HG02610 (cell line): ENCODE results near the gene PIAS1.

Source experiments
- ATAC-seq: cut with Tn5 transposase; IDR thresholded peaks from one replicate; pipeline ENCODE4 v1.9.1; 2021; ENCODE audit warnings: mild to moderate bottlenecking, moderate library complexity; ENCODE audit not compliant: unreplicated experiment

The PIAS1 gene

DNA sequence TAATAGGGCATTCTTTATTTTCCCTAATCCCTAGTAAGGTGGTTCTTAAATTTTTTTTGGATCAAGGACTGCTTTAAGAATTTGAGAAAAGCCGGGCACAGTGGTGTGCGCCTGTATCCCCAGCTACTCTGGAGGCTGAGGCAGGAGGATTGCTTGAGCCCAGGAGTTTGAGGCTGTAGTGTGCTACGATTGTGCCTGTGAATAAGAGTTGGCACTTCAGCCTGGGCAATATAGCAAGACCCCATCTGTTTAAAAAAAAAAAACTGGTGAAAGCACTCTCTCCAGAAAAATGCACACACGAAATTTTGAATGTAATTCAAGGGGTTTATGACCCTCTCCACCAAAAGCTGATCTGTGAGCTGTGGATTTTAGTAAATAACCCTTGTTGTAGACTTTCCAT, 119.0 kb downstream of the PIAS1 start:
- no peak for ATAC-seq

GRCh38 chr15:68175526-68175925, 121.4 kb downstream of the PIAS1 start:
- ATAC-seq: no peak

DNA sequence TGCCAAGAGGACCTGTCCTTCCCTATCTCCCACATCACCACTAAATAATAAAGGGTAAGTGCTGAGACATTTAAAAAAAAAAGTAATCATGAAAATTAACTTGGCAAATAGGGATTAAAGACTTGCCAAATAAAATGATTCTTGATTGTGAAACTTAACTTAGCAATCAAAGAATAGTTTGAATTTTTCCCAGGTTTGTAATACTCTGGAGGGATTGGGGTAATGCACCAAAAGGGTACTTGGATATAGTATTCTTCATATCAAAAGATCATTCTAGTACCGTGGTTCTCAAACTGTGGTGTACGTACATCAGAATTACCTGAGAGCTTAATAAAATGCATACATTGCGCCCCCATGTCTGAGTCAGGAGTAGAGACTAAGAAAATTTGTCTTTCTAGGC, 122.5 kb downstream of the PIAS1 start:
- ATAC-seq: no peak

DNA sequence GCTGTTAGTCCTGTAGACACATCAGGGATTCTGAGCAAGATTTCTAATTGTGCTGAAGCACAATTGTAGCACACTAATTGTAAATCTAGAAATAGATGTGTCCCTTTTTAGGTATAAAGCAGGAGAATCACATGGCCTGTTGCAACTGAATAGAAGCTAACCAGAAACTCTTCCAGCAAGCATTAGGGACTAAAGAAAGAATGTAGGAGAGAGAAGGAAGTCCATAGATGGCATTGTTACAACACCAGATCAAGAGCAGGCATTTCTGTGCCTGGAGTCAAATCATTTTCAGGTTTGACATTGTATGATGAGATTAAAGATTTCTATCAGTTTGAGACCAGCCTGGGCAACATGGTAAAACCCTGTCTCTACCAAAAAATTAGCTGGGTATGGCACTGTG, 123.6 kb downstream of the PIAS1 start:
- ATAC-seq: no peak

GRCh38 chr15:68183616-68184315, 129.7 kb downstream of the PIAS1 start:
- ATAC-seq: no peak

DNA sequence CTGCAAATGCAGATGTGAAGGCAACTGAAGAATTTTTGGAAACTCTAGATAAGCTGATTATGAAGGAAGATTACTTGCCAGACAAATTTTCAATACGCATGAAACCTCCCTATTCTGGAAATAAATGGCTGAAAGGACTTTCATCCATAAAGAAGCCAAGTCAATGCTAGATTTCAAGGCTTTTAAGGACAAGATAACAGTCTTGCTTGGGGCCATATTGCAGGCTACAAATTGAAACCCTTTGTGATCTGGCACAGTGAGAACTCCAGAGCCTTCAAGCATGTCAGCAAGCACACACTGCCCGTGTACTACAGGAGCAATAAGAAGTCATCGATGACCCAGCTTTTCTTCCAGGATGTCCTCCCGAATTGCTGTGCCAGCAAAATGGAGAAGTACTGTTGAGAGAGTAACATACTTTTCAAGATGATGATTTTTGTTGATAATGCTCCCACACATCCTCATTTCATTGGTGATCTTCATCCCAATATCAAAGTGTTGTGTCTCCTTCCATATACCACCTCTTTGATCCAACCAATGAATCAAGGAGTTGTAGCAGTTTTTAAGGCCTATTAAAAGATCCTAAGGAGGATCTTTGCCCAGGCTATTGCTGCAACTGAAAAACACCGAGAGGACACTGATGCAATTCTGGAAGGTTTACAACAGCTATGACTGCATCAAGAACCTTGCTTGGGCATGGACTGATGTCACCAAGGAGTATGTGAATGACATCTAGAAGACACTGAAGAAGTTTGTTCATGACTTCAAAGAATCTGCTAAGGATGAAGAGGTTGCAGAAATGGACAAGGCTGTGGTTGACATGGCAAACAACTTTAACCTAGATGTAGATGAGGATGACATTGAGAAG, 130.7 kb downstream of the PIAS1 start:
- no peak for ATAC-seq

- ATAC-seq: no peak
These were observed 132.7 kb downstream of the PIAS1 start for GRCh38 chr15:68186671-68187397.

GRCh38 chr15:68187559-68187958, 133.4 kb downstream of the PIAS1 start:
- ATAC-seq: no peak

DNA sequence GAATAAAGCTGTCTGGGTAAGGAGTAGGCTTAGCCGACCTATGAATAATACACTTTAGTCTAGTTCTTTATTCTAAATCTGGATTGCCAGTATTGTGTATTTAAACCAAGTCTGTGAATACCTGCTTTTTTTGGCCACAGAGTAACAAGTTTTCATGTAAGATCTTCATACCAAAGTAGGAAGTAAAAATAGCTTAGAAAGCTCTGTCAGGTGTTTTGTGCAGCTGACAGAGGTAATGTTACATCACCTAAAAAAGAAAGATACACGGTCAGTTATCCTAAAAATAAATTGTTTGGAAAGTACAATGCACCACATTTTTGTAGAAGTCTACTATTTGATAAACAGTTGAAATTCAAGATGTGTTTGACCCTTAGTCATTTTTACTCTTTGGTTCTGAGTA, 134.5 kb downstream of the PIAS1 start:
- no peak for ATAC-seq

DNA sequence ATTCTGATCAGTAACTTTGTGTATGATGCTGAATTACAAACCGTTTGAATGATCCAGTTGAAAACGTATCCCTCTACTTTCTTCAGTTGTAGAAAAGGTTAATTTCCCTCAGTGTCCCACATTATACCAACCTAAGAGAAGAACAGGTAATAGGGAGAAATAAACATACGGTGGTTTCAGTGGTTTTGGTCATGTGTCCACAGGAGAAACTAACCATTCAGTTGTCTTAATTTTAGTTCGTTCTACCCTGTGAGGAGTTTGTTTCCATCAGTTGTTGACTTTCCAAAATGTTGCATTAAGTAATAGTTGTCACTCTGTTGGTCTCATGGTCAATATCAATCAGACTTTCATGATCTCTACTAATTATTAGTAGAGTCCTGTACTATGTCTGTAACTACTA, 135.9 kb downstream of the PIAS1 start:
- no peak for ATAC-seq

DNA sequence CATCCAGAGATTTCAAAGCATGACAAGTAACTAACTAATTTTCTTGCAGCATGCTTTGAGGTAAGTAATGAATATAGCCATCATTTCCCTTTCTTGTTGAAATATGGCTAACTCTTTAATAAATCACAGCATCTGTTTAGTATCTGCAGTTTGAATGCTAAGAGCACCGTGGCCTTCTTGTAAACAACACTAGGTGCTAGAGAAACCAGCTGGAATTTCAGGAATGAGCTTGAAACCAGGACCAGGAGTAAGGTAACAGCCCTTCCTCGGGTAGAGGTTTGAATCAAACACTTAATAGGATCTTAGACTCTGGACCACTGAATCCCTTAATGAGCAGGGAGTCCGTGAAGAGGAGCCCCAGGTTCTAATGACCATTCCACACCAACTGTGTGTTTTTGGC, 137.4 kb downstream of the PIAS1 start:
- ATAC-seq: no peak

- ATAC-seq: no peak
These were observed 138.0 kb downstream of the PIAS1 start for GRCh38 chr15:68192117-68192516.

DNA sequence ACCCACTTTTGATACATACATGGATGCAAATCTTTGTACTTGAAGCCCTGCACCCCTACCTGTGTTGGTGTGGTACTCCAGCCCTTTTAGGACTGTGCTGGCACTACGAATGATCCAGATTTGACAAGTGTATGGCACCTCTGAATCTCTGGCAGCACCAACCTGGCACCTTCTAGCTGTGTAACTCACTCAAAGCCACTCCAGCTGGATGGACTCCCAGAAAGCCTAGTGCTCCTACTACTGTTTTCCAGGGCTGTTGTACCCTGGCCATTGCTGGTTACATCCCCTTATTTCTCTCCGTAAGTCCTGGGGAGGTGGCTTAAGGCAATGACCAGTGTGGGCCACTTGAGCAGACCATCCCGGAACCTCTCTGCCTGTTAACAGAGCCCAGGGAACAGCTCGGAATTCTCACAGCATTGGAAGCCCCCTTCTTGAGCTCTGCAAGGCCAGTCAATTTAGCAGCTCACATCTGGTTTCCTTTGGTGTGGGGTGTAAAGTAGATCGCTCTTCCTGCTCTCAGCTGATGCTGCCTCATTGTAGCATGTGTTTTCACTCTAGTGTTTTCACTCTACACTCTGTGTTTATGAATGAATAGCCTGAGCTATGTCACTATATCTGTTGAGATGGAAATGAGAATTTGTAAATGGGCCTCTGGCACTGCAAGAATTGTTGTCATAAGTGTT, 138.8 kb downstream of the PIAS1 start:
- no peak for ATAC-seq

DNA sequence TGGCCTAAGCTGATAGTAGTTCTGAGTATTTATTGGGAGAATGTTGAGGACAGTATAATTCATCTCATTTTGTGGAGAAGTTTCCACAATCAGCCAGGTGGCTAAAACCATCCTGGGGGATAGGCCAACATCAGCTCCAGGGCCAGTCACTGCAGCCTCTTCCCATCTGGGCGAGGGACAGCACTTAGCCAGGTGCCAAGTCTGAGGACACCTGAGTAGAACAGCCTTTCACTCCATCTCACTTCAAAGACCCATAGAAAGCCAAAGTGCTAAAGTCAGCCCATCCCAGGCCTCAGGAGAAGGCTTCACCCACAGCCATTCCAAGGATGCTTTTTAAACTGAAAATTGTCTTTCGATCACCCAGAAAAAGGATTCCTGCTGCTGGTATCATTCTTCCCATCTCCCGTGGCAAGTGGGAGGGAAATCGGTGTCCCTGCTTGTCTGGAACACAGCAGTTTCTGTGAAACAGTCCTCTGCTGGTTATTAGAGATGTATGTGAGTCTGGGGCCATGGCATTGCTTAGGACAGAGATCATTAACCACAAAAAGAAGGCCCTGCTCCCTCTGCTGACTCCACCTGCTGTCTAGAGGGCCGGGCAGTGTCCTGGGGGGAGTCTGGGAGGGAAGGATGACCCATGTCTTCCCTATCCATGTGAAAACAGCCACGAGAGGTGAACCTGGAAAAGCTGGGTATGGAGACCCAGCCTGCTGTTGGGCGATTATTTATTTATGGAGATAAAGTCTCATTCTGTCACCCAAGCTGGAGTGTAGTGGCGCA, 141.4 kb downstream of the PIAS1 start:
- no peak for ATAC-seq

- ATAC-seq: no peak
These were observed 142.5 kb downstream of the PIAS1 start for GRCh38 chr15:68196445-68197169.

DNA sequence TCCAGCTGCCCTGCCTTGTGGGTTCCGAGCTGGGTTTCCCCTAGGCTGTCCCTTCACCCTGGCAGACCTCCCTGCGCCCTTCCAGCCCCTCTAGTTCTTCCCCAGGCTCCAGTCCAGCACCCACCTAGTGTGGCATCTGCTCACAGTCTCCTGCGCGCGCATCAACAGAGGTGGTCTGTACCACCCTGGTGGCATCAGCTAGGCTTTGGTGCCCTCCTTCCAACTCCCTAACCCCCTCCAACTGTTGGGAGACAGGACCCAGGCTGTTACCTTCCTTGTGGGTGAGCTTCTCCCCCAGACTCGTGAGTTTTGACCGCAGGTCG, 143.0 kb downstream of the PIAS1 start:
- ATAC-seq: no peak

GRCh38 chr15:68197661-68198437, 143.7 kb downstream of the PIAS1 start:
- ATAC-seq: no peak

GRCh38 chr15:68199340-68199739, 145.2 kb downstream of the PIAS1 start:
- ATAC-seq: no peak
